RWPE1 (cell line): Measurements from ENCODE around the gene CHN2.

Experiments
- CTCF ChIA-PET: fragments of 350-600 bp; sonication (Branson Sonifier 250); formaldehyde crosslinking; extraction: SDS; loops from one replicate; lab custom pipeline; 2021; lab: Yijun Ruan, JAX
- POLR2A ChIA-PET: fragments of 400-600 bp; formaldehyde crosslinking; extraction: SDS; loops from one replicate; lab custom pipeline; 2020; ENCODE audit warnings: antibody characterized with exemption; ENCODE audit not compliant: low non-redundant PET; lab: Yijun Ruan, JAX
- DNase-seq: peaks from one replicate; pipeline ENCODE4 v3.0.0; 2012; ENCODE audit warnings: low spot score
- H3K27ac ChIP-seq: fragments of 450-650 bp; 2 replicates; pipeline ENCODE4 v1.5.1; 2017
- TF ChIP-seq, protein P1 (sequence below): fragments of 450-650 bp; conservative IDR thresholded peaks from 2 replicates; pipeline ENCODE4 v1.5.1; 2017; ENCODE audit warnings: low read depth, mild to moderate bottlenecking

The CHN2 gene

GRCh38 chr7:29352041-29352440 is 157.5 kb downstream of the CHN2 start:
- POLR2A ChIA-PET: no interaction called here
- no peak overlapping the region for H3K27ac ChIP-seq
- no peak for DNase-seq
- CTCF ChIA-PET: no interaction called here
- TF ChIP-seq, protein P1, sequence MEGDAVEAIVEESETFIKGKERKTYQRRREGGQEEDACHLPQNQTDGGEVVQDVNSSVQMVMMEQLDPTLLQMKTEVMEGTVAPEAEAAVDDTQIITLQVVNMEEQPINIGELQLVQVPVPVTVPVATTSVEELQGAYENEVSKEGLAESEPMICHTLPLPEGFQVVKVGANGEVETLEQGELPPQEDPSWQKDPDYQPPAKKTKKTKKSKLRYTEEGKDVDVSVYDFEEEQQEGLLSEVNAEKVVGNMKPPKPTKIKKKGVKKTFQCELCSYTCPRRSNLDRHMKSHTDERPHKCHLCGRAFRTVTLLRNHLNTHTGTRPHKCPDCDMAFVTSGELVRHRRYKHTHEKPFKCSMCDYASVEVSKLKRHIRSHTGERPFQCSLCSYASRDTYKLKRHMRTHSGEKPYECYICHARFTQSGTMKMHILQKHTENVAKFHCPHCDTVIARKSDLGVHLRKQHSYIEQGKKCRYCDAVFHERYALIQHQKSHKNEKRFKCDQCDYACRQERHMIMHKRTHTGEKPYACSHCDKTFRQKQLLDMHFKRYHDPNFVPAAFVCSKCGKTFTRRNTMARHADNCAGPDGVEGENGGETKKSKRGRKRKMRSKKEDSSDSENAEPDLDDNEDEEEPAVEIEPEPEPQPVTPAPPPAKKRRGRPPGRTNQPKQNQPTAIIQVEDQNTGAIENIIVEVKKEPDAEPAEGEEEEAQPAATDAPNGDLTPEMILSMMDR: no peak

DNA sequence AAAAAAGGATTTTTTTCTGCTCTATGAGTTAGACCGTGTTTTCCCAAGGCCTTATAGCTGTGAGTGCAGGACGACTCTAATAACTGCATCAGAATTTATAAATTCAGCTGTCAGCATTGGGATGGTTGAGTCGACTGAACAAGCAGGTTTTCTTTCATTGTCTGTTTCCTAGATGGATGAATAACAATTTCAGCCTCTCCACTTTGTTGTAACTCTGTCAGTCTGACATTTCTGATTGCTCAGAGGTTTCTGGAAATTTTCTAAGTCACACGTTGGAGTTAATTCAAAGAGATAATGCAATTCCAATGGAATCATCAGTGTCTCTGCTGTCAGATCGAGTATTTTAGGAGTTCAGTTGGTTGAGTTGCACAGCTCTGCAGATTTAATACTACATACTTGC is 159.2 kb downstream of the CHN2 start:
- POLR2A ChIA-PET: no interaction called here

GRCh38 chr7:29354340-29354739 is 159.8 kb downstream of the CHN2 start:
- no peak overlapping the region for H3K27ac ChIP-seq
- TF ChIP-seq, protein P1: no peak
- CTCF ChIA-PET: no interaction called here
- DNase-seq: no peak
- POLR2A ChIA-PET: no interaction called here

More for the DNA sequence above, 159.2 kb downstream of the CHN2 start:
- CTCF ChIA-PET: no interaction called here
- TF ChIP-seq, protein P1: no peak
- DNase-seq: no peak
- H3K27ac ChIP-seq: no peak overlapping the region

GRCh38 chr7:29355388-29355787 is 160.8 kb downstream of the CHN2 start:
- CTCF ChIA-PET: interaction anchor here (0.7 kb wide), 1 partner anchor 428 kb away, joined by 3 read pairs; no protein-coding TSS in a partner anchor
- no peak overlapping the region for H3K27ac ChIP-seq

GRCh38 chr7:29356631-29357030 is 162.1 kb downstream of the CHN2 start:
- CTCF ChIA-PET: no interaction called here
- no peak for DNase-seq

More at GRCh38 chr7:29355388-29355787, 160.8 kb downstream of the CHN2 start:
- DNase-seq: no peak
- POLR2A ChIA-PET: no interaction called here
- TF ChIP-seq, protein P1: no peak

GRCh38 chr7:29359482-29360093 is 165.0 kb downstream of the CHN2 start:
- no peak for DNase-seq
- CTCF ChIA-PET: no interaction called here
- TF ChIP-seq, protein P1: no peak

More at GRCh38 chr7:29356631-29357030, 162.1 kb downstream of the CHN2 start:
- no peak overlapping the region for H3K27ac ChIP-seq
- POLR2A ChIA-PET: no interaction called here
- TF ChIP-seq, protein P1: no peak

More at GRCh38 chr7:29359482-29360093, 165.0 kb downstream of the CHN2 start:
- no peak overlapping the region for H3K27ac ChIP-seq
- POLR2A ChIA-PET: no interaction called here
